Measurements from ENCODE around the gene KRTAP26-1. TPM values are rescaled to one million over a fixed set of nuclear protein-coding genes. Genes with fewer than 3 reads are reported as not detected.

Gene KRTAP26-1
- total RNA-seq, 1 donor from 2014 or later: not detected

GRCh38 chr21:30269803-30270530 lies 50.1 kb downstream of the KRTAP26-1 start:
- no peak overlapping the region for H3K4me3 ChIP-seq (ENCODE audit: low read depth, low read length)
- TF ChIP-seq CTCF (IDR thresholded peaks at IDR 0.05; ENCODE audit: insufficient read depth, low read length, severe bottlenecking): no peak
- no peaks in the 10 kb centered on the region for H3K36me3 ChIP-seq (ENCODE audit: control insufficient read depth, insufficient read depth, low read length)
- FAIRE-seq (no peak), DNase-seq (ENCODE audit: low read depth) (no peak)
- H3K27me3 ChIP-seq (ENCODE audit: control insufficient read depth, insufficient read depth, low read length): no peaks in the 10 kb centered on the region

Other genes starting within 250 kb of the KRTAP26-1 start
- 2.3 TPM in 1 of 2 replicates, not detected in the other for gene CLDN17, start 153.5 kb downstream of the KRTAP26-1 start, total RNA-seq
- 0.26 and 0.51 TPM in 2 replicates for gene CLDN8, start 104.2 kb downstream of the KRTAP26-1 start, total RNA-seq
- gene KRTAP24-1, start 37.4 kb downstream of the KRTAP26-1 start, total RNA-seq: not detected in 2 replicates
- gene KRTAP25-1, start 30.8 kb downstream of the KRTAP26-1 start, total RNA-seq: not detected in 2 replicates
- gene KRTAP27-1, start 17.4 kb upstream of the KRTAP26-1 start, total RNA-seq: not detected in 2 replicates
- gene KRTAP23-1, start 28.3 kb upstream of the KRTAP26-1 start, total RNA-seq: not detected in 2 replicates
- gene KRTAP13-2, start 52.0 kb upstream of the KRTAP26-1 start, total RNA-seq: not detected in 2 replicates
- not detected in 2 replicates for gene KRTAP13-1, start 75.7 kb upstream of the KRTAP26-1 start, total RNA-seq
- gene KRTAP13-3, start 105.6 kb upstream of the KRTAP26-1 start, total RNA-seq: not detected in 2 replicates
- not detected in 2 replicates for gene KRTAP13-4, start 109.9 kb upstream of the KRTAP26-1 start, total RNA-seq
- not detected in 2 replicates for gene KRTAP15-1, start 120.0 kb upstream of the KRTAP26-1 start, total RNA-seq
- gene KRTAP19-1, start 160.1 kb upstream of the KRTAP26-1 start, total RNA-seq: not detected in 2 replicates
- gene KRTAP19-2, start 167.1 kb upstream of the KRTAP26-1 start, total RNA-seq: not detected in 2 replicates
- not detected in 2 replicates for gene KRTAP19-3, start 171.7 kb upstream of the KRTAP26-1 start, total RNA-seq
- not detected in 2 replicates for gene KRTAP19-4, start 176.8 kb upstream of the KRTAP26-1 start, total RNA-seq
- not detected in 2 replicates for gene KRTAP19-5, start 181.8 kb upstream of the KRTAP26-1 start, total RNA-seq
- gene KRTAP19-6, start 221.5 kb upstream of the KRTAP26-1 start, total RNA-seq: not detected in 2 replicates
- gene KRTAP19-7, start 241.0 kb upstream of the KRTAP26-1 start, total RNA-seq: not detected in 2 replicates